ENCODE results near the gene PRKAG2.
"Not testable (repeated sequence)": the region's sequence is repeated elsewhere in the genome, so short reads cannot be mapped to it uniquely, and the experiment has no call there.

PRKAG2 gene

DNA sequence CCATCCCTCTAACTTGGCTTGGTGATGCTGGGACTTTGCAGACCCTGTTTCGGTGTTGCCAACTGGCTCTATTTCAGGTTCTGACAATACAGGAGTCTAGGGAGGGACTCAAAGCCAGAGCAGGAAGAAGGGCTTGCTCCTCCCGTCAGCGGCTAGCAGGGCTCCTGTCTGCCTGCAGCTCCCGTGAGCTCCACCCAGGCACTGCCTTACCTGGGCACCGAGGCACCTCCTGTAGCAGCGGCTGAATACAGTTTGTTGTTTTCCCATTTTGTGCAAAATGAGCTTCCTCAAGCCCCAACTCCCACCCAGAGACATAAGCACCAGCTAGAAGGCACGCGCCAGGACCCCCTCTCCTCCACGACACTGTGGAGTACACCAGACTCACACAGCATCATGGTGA lies 287.9 kb downstream of the PRKAG2 start:
- Histone ChIP-seq H3K4me1 (ENCODE audit: control insufficient read depth in 5 of 5, insufficient read depth in 5 of 5, low read length in 5 of 5) (peaks cover 0 to 19% (median 0%) of the 10 kb centered on the region in 5 donors), H3K4me3 (ENCODE audit: low read depth in 1 of 5, low read length in 5 of 5) (no peak overlapping the region), H3K36me3 (ENCODE audit: control insufficient read depth in 5 of 5, insufficient read depth in 5 of 5, low read length in 5 of 5) (peaks cover 0 to 40% (median 16%) of the 10 kb centered on the region in 5 donors), H3K9ac (ENCODE audit: low read length in 5 of 5) (no peak overlapping the region), H3K9me3 (ENCODE audit: control insufficient read depth in 5 of 5, low read length in 5 of 5) (no peaks in the 10 kb centered on the region), H3K27ac (ENCODE audit: low read depth, low read length) (no peak overlapping the region), H3K27me3 (ENCODE audit: control insufficient read depth in 5 of 5, insufficient read depth in 4 of 5, low read length in 5 of 5) (no peaks in the 10 kb centered on the region)

DNA sequence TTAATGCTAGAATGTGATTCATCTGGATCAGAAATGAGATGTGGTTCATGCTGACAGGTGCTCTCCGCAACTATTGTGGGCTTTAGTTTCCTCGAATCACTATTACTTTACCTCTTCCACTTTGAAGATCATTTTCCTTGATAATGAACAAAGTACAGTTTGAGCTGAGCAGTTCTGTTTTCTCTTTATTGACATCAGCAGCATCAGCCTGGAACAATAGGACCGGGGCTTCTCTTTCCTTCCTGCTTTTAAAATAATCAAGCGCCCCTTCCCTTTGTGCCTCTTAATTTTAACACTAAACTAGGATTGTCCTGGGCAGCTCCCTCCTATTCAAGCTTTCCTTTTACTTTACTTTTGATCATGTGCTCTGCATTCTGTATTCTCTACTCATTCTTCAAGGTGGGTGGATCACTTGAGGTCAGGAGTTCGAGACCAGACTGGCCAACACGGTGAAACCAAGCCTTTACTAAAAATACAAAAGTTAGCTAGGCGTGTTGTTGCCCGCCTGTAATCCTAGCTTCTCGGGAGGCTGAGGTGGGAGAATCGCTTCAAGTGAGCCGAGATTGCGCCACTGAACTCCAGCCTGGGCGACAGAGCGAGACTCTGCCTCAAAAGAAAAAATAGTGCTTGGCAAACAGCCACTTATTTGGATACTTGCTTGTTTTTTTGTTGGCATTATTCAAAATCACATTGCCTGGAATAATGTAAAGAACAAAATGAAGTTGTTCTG lies 290.2 kb downstream of the PRKAG2 start:
- H3K27me3 ChIP-seq (ENCODE audit: control insufficient read depth in 5 of 5, insufficient read depth in 4 of 5, low read length in 5 of 5): no peaks in the 10 kb centered on the region
- H3K36me3 ChIP-seq (ENCODE audit: control insufficient read depth in 5 of 5, insufficient read depth in 5 of 5, low read length in 5 of 5): peaks cover 0 to 28% (median 10%) of the 10 kb centered on the region in 5 donors
- H3K27ac ChIP-seq (ENCODE audit: low read depth, low read length): no peak overlapping the region
- H3K9ac ChIP-seq (ENCODE audit: low read length in 5 of 5): no peak overlapping the region
- peaks cover 0 to 19% (median 0%) of the 10 kb centered on the region in 5 donors for H3K4me1 ChIP-seq (ENCODE audit: control insufficient read depth in 5 of 5, insufficient read depth in 5 of 5, low read length in 5 of 5)
- H3K9me3 ChIP-seq (ENCODE audit: control insufficient read depth in 5 of 5, low read length in 5 of 5): no peaks in the 10 kb centered on the region
- no peak overlapping the region for H3K4me3 ChIP-seq (ENCODE audit: low read depth in 1 of 5, low read length in 5 of 5)

DNA sequence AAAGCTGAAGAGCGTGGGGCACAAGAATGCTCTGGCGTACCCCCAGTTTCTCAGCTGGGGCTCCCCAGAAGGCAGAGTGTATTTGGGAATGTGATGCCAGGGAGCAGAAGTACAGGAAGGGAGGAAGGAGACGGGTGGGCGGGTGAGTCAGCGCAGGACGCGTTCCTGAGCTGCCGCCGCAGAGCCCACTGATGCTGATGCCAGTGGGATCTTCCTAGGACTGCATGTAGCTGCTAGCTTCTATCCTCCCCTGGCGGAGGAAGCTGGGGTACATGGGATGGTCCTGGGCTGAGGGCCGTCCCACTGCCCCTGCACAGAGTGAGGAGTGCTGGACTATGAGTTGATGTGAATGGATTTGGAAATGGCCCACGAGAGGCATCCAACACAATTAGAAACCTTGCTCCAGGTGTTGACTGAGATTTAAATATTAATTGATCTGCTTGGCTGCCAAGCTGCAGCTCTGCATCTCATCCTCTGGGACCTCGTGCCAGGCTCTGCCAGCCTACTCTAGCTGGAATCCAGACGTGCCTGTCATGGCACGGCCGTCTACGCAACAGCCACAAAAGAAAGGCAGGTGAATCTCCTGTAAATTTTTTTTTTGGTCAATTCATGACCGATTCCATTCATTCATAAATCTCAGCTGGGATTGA lies 291.0 kb downstream of the PRKAG2 start:
- H3K4me1 ChIP-seq (ENCODE audit: control insufficient read depth in 5 of 5, insufficient read depth in 5 of 5, low read length in 5 of 5): peaks cover 0 to 19% (median 0%) of the 10 kb centered on the region in 5 donors
- H3K36me3 ChIP-seq (ENCODE audit: control insufficient read depth in 5 of 5, insufficient read depth in 5 of 5, low read length in 5 of 5): peaks cover 0 to 20% (median 6%) of the 10 kb centered on the region in 5 donors
- H3K9ac ChIP-seq (ENCODE audit: low read length in 5 of 5): no peak overlapping the region
- no peak overlapping the region for H3K27ac ChIP-seq (ENCODE audit: low read depth, low read length)
- no peak overlapping the region for H3K4me3 ChIP-seq (ENCODE audit: low read depth in 1 of 5, low read length in 5 of 5)
- no peaks in the 10 kb centered on the region for H3K27me3 ChIP-seq (ENCODE audit: control insufficient read depth in 5 of 5, insufficient read depth in 4 of 5, low read length in 5 of 5)
- H3K9me3 ChIP-seq (ENCODE audit: control insufficient read depth in 5 of 5, low read length in 5 of 5): no peaks in the 10 kb centered on the region

DNA sequence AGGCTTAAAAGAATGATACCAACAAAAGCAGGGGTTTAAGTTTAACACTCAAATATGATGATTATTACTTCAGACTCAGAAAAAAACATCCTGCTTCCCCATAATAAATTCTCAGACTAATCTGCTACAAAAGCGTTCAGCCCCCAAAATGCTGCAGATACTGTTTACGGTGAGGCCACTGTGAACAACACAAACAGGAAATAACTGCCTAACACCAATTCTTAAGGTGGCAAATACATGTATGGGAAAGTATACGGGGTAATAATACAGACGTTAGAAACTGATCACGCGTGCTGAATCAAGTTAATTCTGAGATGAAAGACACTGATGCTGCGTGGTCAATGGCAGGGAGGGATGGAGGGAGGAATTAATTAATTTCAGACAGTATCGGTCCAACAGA lies 295.2 kb downstream of the PRKAG2 start:
- Histone ChIP-seq H3K27me3 (ENCODE audit: control insufficient read depth in 5 of 5, insufficient read depth in 4 of 5, low read length in 5 of 5) (no peaks in the 10 kb centered on the region), H3K27ac (ENCODE audit: low read depth, low read length) (no peak overlapping the region), H3K36me3 (ENCODE audit: control insufficient read depth in 5 of 5, insufficient read depth in 5 of 5, low read length in 5 of 5) (peaks cover 0 to 11% (median 2%) of the 10 kb centered on the region in 5 donors), H3K4me3 (ENCODE audit: low read depth in 1 of 5, low read length in 5 of 5) (no peak overlapping the region), H3K4me1 (ENCODE audit: control insufficient read depth in 5 of 5, insufficient read depth in 5 of 5, low read length in 5 of 5) (peaks cover 0 to 13% (median 0%) of the 10 kb centered on the region in 5 donors), H3K9ac (ENCODE audit: low read length in 5 of 5) (no peak overlapping the region), H3K9me3 (ENCODE audit: control insufficient read depth in 5 of 5, low read length in 5 of 5) (peaks cover 0 to 10% (median 4%) of the 10 kb centered on the region in 5 donors)

DNA sequence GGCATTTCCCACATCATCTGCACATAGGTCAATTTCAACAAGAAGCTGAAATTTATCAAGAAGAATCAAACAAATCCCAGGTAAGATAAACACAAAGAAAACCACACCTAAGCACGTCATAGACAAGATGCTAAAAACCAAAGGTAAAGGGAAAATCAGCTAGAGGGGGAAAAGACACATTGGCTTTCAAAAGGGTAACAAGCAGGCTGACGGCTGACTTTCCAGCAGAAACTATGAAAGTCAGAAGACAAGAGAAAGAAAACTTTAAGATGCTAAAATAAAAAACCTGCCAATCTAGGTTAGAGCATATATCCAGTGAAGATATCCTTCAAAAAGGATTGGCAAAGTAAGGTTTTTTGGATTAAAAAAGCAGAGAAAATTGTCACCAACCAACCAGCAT lies 297.3 kb downstream of the PRKAG2 start:
- Histone ChIP-seq H3K27me3 (ENCODE audit: control insufficient read depth in 5 of 5, insufficient read depth in 4 of 5, low read length in 5 of 5) (no peaks in the 10 kb centered on the region), H3K27ac (ENCODE audit: low read depth, low read length) (no peak overlapping the region), H3K36me3 (ENCODE audit: control insufficient read depth in 5 of 5, insufficient read depth in 5 of 5, low read length in 5 of 5) (peaks cover 0 to 4% (median 4%) of the 10 kb centered on the region in 5 donors), H3K9me3 (ENCODE audit: control insufficient read depth in 5 of 5, low read length in 5 of 5) (peaks cover 0 to 10% (median 4%) of the 10 kb centered on the region in 5 donors), H3K9ac (ENCODE audit: low read length in 5 of 5) (no peak overlapping the region), H3K4me1 (ENCODE audit: control insufficient read depth in 5 of 5, insufficient read depth in 5 of 5, low read length in 5 of 5) (no peaks in the 10 kb centered on the region), H3K4me3 (ENCODE audit: low read depth in 1 of 5, low read length in 5 of 5) (no peak overlapping the region)

DNA sequence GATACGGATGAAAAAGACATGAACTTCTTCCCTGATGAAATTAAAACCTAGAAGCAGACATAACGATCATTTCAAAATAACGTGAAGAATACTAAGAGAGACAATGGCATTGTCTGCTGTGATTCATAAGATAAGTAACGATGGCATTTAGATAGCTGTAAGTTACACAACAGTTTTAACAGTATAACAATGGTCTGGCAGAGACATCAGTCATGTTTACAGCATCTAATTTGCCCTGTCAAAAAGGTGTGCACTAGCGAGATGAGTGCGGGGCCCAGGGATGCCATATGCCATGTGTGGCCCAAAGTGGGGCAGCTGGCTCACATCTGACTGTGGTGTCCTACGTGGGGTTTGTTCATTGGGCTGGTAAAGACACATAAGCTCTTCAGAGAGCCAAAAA lies 301.5 kb downstream of the PRKAG2 start:
- Histone ChIP-seq H3K9me3 (ENCODE audit: control insufficient read depth in 5 of 5, low read length in 5 of 5) (peaks cover 0 to 10% (median 4%) of the 10 kb centered on the region in 5 donors), H3K9ac (ENCODE audit: low read length in 5 of 5) (no peak overlapping the region), H3K27me3 (ENCODE audit: control insufficient read depth in 5 of 5, insufficient read depth in 4 of 5, low read length in 5 of 5) (no peaks in the 10 kb centered on the region), H3K4me1 (ENCODE audit: control insufficient read depth in 5 of 5, insufficient read depth in 5 of 5, low read length in 5 of 5) (no peaks in the 10 kb centered on the region), H3K4me3 (ENCODE audit: low read depth in 1 of 5, low read length in 5 of 5) (no peak overlapping the region), H3K27ac (ENCODE audit: low read depth, low read length) (no peak overlapping the region), H3K36me3 (ENCODE audit: control insufficient read depth in 5 of 5, insufficient read depth in 5 of 5, low read length in 5 of 5) (peaks cover 0 to 9% (median 4%) of the 10 kb centered on the region in 5 donors)

DNA sequence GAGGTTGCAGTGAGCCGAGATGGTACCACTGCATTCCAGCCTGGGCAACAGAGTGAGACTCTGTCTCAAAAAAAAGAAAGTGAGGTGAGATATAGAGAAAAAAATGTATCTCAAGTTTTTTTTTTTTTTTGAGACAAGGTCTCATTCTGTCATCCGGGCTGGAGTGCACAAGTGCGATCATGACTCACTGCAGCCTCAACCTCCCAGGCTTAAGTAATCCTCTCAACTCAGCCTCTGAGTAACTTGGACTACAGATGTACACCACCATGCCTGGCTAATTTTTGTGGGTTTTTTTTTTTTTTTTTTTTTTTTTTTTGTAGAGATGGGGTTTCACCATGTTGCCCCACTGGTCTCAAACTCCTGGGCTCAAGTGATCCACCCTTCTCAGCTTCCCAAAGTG lies 303.9 kb downstream of the PRKAG2 start:
- H3K36me3 ChIP-seq (ENCODE audit: control insufficient read depth in 5 of 5, insufficient read depth in 5 of 5, low read length in 5 of 5): peaks cover 2 to 19% (median 7%) of the 10 kb centered on the region in 5 donors
- not testable (repeated sequence) for H3K9me3 ChIP-seq (ENCODE audit: control insufficient read depth in 5 of 5, low read length in 5 of 5)

DNA sequence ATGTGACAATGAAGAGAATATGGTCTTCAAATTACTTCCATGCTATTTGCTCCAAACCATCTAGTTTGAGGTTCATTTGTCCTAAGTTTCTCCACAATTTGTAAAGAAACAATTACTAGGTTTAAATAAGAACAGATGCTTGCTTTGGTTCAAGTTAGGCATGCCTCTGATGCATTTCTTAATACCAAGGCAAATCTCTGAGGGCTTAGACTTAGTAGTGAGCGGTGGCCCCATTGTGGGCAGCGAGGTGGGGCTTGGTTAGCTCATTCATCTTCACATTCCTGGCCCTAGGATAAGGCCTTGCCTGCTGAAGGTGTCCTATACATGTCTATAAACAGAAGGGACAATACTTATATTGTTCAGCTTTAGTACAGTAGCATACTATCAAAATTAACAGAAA lies 304.8 kb downstream of the PRKAG2 start:
- Histone ChIP-seq H3K27ac (ENCODE audit: low read depth, low read length) (no peak overlapping the region), H3K4me1 (ENCODE audit: control insufficient read depth in 5 of 5, insufficient read depth in 5 of 5, low read length in 5 of 5) (peaks cover 0 to 3% (median 1%) of the 10 kb centered on the region in 5 donors), H3K4me3 (ENCODE audit: low read depth in 1 of 5, low read length in 5 of 5) (no peak overlapping the region), H3K27me3 (ENCODE audit: control insufficient read depth in 5 of 5, insufficient read depth in 4 of 5, low read length in 5 of 5) (no peaks in the 10 kb centered on the region), H3K9me3 (ENCODE audit: control insufficient read depth in 5 of 5, low read length in 5 of 5) (no peaks in the 10 kb centered on the region), H3K36me3 (ENCODE audit: control insufficient read depth in 5 of 5, insufficient read depth in 5 of 5, low read length in 5 of 5) (peaks cover 2 to 19% (median 7%) of the 10 kb centered on the region in 5 donors), H3K9ac (ENCODE audit: low read length in 5 of 5) (no peak overlapping the region)

More for the DNA sequence above, 303.9 kb downstream of the PRKAG2 start:
- H3K27me3 ChIP-seq (ENCODE audit: control insufficient read depth in 5 of 5, insufficient read depth in 4 of 5, low read length in 5 of 5); H3K9ac ChIP-seq (ENCODE audit: low read length in 5 of 5); H3K4me3 ChIP-seq (ENCODE audit: low read depth in 1 of 5, low read length in 5 of 5); H3K4me1 ChIP-seq (ENCODE audit: control insufficient read depth in 5 of 5, insufficient read depth in 5 of 5, low read length in 5 of 5); H3K27ac ChIP-seq (ENCODE audit: low read depth, low read length): not testable (repeated sequence)

DNA sequence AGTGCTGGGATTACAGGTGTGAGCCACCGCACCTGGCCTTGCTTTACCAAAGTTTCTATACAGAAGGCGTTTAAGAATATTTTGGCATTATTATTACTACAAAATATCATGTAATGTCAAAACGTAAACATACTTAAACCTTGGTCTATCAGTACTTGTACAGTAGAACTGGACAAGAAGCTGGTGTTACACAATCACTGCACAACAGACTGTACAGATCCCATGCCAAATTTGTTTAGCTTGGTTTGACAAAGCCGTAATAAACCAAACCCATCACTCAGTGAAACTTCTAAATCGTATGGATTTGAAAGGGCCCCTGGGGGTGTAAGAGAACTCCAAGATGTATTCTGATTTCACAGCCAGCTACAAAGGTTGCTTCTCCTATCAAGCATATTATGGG lies 305.4 kb downstream of the PRKAG2 start:
- Histone ChIP-seq H3K27me3 (ENCODE audit: control insufficient read depth in 5 of 5, insufficient read depth in 4 of 5, low read length in 5 of 5) (no peaks in the 10 kb centered on the region), H3K36me3 (ENCODE audit: control insufficient read depth in 5 of 5, insufficient read depth in 5 of 5, low read length in 5 of 5) (peaks cover 2 to 19% (median 7%) of the 10 kb centered on the region in 5 donors)

DNA sequence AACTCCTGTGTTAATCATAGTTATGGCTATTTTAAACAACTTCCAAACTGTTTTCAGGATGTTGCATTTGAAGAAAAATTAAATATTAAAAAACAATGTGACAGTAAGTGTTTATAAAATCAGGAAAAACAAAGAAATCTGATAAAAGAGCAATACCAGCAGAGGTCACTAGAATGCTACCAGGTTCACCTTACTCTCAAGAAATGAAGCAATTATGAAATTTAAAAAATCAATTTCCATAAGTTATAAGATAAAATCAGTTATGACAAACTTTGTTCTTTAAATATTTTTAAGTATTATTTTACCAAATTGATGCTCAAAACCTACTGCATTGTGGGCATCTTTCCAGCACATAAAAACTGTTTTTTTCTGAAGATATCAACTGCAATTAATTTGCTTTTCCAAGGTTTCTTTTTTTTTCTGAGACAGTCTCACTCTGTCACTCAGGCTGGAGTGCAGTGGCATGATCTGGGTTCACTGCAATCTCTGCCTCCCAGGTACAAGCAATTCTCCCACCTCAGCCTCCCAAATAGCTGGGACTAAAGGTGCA lies 306.5 kb downstream of the PRKAG2 start:
- Histone ChIP-seq H3K4me3 (ENCODE audit: low read depth in 1 of 5, low read length in 5 of 5) (no peak overlapping the region), H3K36me3 (ENCODE audit: control insufficient read depth in 5 of 5, insufficient read depth in 5 of 5, low read length in 5 of 5) (peaks cover under 1 to 20% (median 10%) of the 10 kb centered on the region in 5 donors), H3K27ac (ENCODE audit: low read depth, low read length) (no peak overlapping the region), H3K27me3 (ENCODE audit: control insufficient read depth in 5 of 5, insufficient read depth in 4 of 5, low read length in 5 of 5) (no peaks in the 10 kb centered on the region), H3K9ac (ENCODE audit: low read length in 5 of 5) (no peak overlapping the region), H3K4me1 (ENCODE audit: control insufficient read depth in 5 of 5, insufficient read depth in 5 of 5, low read length in 5 of 5) (peaks cover 2 to 8% (median 7%) of the 10 kb centered on the region in 5 donors), H3K9me3 (ENCODE audit: control insufficient read depth in 5 of 5, low read length in 5 of 5) (no peaks in the 10 kb centered on the region)

More for the DNA sequence above, 305.4 kb downstream of the PRKAG2 start:
- Histone ChIP-seq H3K4me3 (ENCODE audit: low read depth in 1 of 5, low read length in 5 of 5) (no peak overlapping the region), H3K4me1 (ENCODE audit: control insufficient read depth in 5 of 5, insufficient read depth in 5 of 5, low read length in 5 of 5) (peaks cover 2 to 8% (median 7%) of the 10 kb centered on the region in 5 donors), H3K9me3 (ENCODE audit: control insufficient read depth in 5 of 5, low read length in 5 of 5) (no peaks in the 10 kb centered on the region), H3K9ac (ENCODE audit: low read length in 5 of 5) (no peak overlapping the region), H3K27ac (ENCODE audit: low read depth, low read length) (no peak overlapping the region)
